ENCODE measurements around the gene UBB. TPM values are rescaled to one million over a fixed set of nuclear protein-coding genes. Genes with fewer than 3 reads are reported as not detected.
A peak's percentile ranks its signal among the peaks of the same experiment; 100 is the strongest.

The UBB gene
- total and polyA plus RNA-seq, 2 donors from 2014 or later: 1,214 to 2,605 TPM

GRCh38 chr17:16351831-16352230 is 29.1 kb upstream of the UBB start:
- DNase-seq: no peak
- no peak for FAIRE-seq
- peak overlapping the region in 2 of 3 donors; percentile 53 to 55 for H3K9ac ChIP-seq (ENCODE audit: low read length in 3 of 3)
- H3K9me3 ChIP-seq (ENCODE audit: control insufficient read depth in 2 of 3, insufficient read depth in 1 of 3, low read length in 3 of 3): no peaks in the 10 kb centered on the region
- H3K27me3 ChIP-seq (ENCODE audit: control insufficient read depth, insufficient read depth, low read length): no peaks in the 10 kb centered on the region
- intact Hi-C loops (cut with DNase I): no loop called here
- H3K36me3 ChIP-seq (ENCODE audit: control insufficient read depth in 2 of 3, insufficient read depth in 3 of 3, low read length in 3 of 3): peaks cover 0 to 3% (median 0%) of the 10 kb centered on the region in 3 donors
- peaks cover 0 to 2% (median 0%) of the 10 kb centered on the region in 3 donors for H3K4me1 ChIP-seq (ENCODE audit: control insufficient read depth in 2 of 3, insufficient read depth in 2 of 3, low read depth in 1 of 3, low read length in 3 of 3)
- no peak for TF ChIP-seq CTCF (IDR thresholded peaks at IDR 0.05; ENCODE audit: borderline replicate concordance, extremely low read depth, insufficient read depth)
- peak overlapping the region; percentile 65 to 74 (median 73) for H3K4me3 ChIP-seq (ENCODE audit: low read length in 3 of 3)
- no peak overlapping the region for H3K27ac ChIP-seq (ENCODE audit: low read depth in 2 of 2, low read length in 2 of 2)

GRCh38 chr17:16352303-16352666 is 28.6 kb upstream of the UBB start:
- intact Hi-C loops (cut with DNase I): no loop called here
- Histone ChIP-seq H3K27me3 (ENCODE audit: control insufficient read depth, insufficient read depth, low read length) (no peaks in the 10 kb centered on the region), H3K36me3 (ENCODE audit: control insufficient read depth in 2 of 3, insufficient read depth in 3 of 3, low read length in 3 of 3) (peaks cover 0 to 3% (median 0%) of the 10 kb centered on the region in 3 donors), H3K4me1 (ENCODE audit: control insufficient read depth in 2 of 3, insufficient read depth in 2 of 3, low read depth in 1 of 3, low read length in 3 of 3) (peaks cover 0 to 2% (median 0%) of the 10 kb centered on the region in 3 donors), H3K9ac (ENCODE audit: low read length in 3 of 3) (peak overlapping the region; percentile 53 to 60 (median 55)), H3K9me3 (ENCODE audit: control insufficient read depth in 2 of 3, insufficient read depth in 1 of 3, low read length in 3 of 3) (no peaks in the 10 kb centered on the region), H3K4me3 (ENCODE audit: low read length in 3 of 3) (peak overlapping the region; percentile 65 to 74 (median 73)), H3K27ac (ENCODE audit: low read depth in 2 of 2, low read length in 2 of 2) (no peak overlapping the region)
- DNase-seq (peak in 4 of 5 donors; percentile 53 to 78 (median 70)), FAIRE-seq (no peak)
- no peak for TF ChIP-seq CTCF (IDR thresholded peaks at IDR 0.05; ENCODE audit: borderline replicate concordance, extremely low read depth, insufficient read depth)

- TF ChIP-seq CTCF (IDR thresholded peaks at IDR 0.05; ENCODE audit: borderline replicate concordance, extremely low read depth, insufficient read depth): no peak
- intact Hi-C loops (cut with DNase I): no loop called here
- peak overlapping the region; percentile 53 to 60 (median 55) for H3K9ac ChIP-seq (ENCODE audit: low read length in 3 of 3)
- H3K36me3 ChIP-seq (ENCODE audit: control insufficient read depth in 2 of 3, insufficient read depth in 3 of 3, low read length in 3 of 3): peaks cover 0 to 3% (median 0%) of the 10 kb centered on the region in 3 donors
- no peaks in the 10 kb centered on the region for H3K9me3 ChIP-seq (ENCODE audit: control insufficient read depth in 2 of 3, insufficient read depth in 1 of 3, low read length in 3 of 3)
- no peak for FAIRE-seq
- no peak overlapping the region for H3K27ac ChIP-seq (ENCODE audit: low read depth in 2 of 2, low read length in 2 of 2)
- peak overlapping the region; percentile 65 to 74 (median 73) for H3K4me3 ChIP-seq (ENCODE audit: low read length in 3 of 3)
- peak in 4 of 5 donors; percentile 62 to 79 (median 75) for DNase-seq
- H3K4me1 ChIP-seq (ENCODE audit: control insufficient read depth in 2 of 3, insufficient read depth in 2 of 3, low read depth in 1 of 3, low read length in 3 of 3): peaks cover 0 to 2% (median 0%) of the 10 kb centered on the region in 3 donors
- H3K27me3 ChIP-seq (ENCODE audit: control insufficient read depth, insufficient read depth, low read length): no peaks in the 10 kb centered on the region
Observed at GRCh38 chr17:16352667-16353316, 28.1 kb upstream of the UBB start.
